IMR-90 (cell line): ENCODE data around the gene ARL14EP. TPM values are rescaled to one million over a fixed set of nuclear protein-coding genes. Genes with fewer than 3 reads are reported as not detected.
A peak's percentile ranks its signal among the peaks of the same experiment; 100 is the strongest.

Experiments used
- ATAC-seq: fragments of 200-7000 bp; cut with Tn5 transposase; 2 replicates; pipeline ENCODE4 v1.9.1; 2020; ENCODE audit warnings: low read depth, mild to moderate bottlenecking, moderate library complexity
- BruUV-seq: library from RNA; stranded (reverse); fragments of 400-500 nt; replicated peaks from 2 replicates; lab custom pipeline; 2021; lab: Mats Ljungman, UMichigan
- CTCF ChIA-PET: fragments of 300-600 bp; formaldehyde crosslinking; extraction: SDS; loops from one replicate; lab custom pipeline; 2021; ENCODE audit warnings: antibody characterized with exemption; lab: Yijun Ruan, JAX
- POLR2A ChIA-PET: fragments of 300-600 bp; sonication (Branson Sonifier 250); formaldehyde crosslinking; loops from one replicate; lab custom pipeline; 2022; ENCODE audit warnings: antibody characterized with exemption; ENCODE audit not compliant: unreplicated experiment; lab: Charles Lee
- DNase-seq: peaks from one replicate; pipeline ENCODE4 v3.0.0; 2013
- H2AFZ ChIP-seq: replicated peaks from 2 replicates; pipeline ENCODE3; 2013; ENCODE audit warnings: low read length, mild to moderate bottlenecking; ENCODE audit not compliant: poor library complexity
- H2AK5ac ChIP-seq: 2 replicates; pipeline ENCODE4 v1.6.1; 2013; ENCODE audit warnings: low read depth, low read length, inconsistent platforms
- H2AK9ac ChIP-seq: replicated peaks from 2 replicates; pipeline ENCODE3; 2013; ENCODE audit warnings: mild to moderate bottlenecking, low read depth, low read length, moderate library complexity; ENCODE audit not compliant: poor library complexity
- H2BK120ac ChIP-seq: 2 replicates; pipeline ENCODE4 v1.6.1; 2013; ENCODE audit warnings: low read depth, low read length, inconsistent platforms
- H2BK15ac ChIP-seq: 3 replicates; pipeline ENCODE4 v1.6.1; 2013; ENCODE audit warnings: low read depth, low read length, inconsistent platforms
- H2BK20ac ChIP-seq: 2 replicates; pipeline ENCODE4 v1.6.1; 2013; ENCODE audit warnings: low read depth, mild to moderate bottlenecking, inconsistent platforms, low read length, moderate library complexity
- H2BK5ac ChIP-seq: 2 replicates; pipeline ENCODE4 v1.6.1; 2013; ENCODE audit warnings: mild to moderate bottlenecking, low read depth, low read length, inconsistent platforms; ENCODE audit not compliant: poor library complexity, severe bottlenecking
- H3K14ac ChIP-seq: replicated peaks from 2 replicates; pipeline ENCODE4 v1.6.1; 2013; ENCODE audit warnings: low read depth, low read length, inconsistent platforms
- H3K18ac ChIP-seq: 2 replicates; pipeline ENCODE4 v1.6.1; 2013; ENCODE audit warnings: low read depth, low read length, control low read depth
- H3K23ac ChIP-seq: 2 replicates; pipeline ENCODE4 v1.6.1; 2013; ENCODE audit warnings: low read depth, low read length, inconsistent platforms
- H3K27ac ChIP-seq: 2 replicates; pipeline ENCODE4 v1.5.1; 2013; ENCODE audit warnings: mild to moderate bottlenecking, control low read depth, low read length; ENCODE audit not compliant: insufficient read depth
- H3K27me3 ChIP-seq: 2 replicates; pipeline ENCODE4 v1.6.1; 2013; ENCODE audit warnings: low read length; ENCODE audit not compliant: control insufficient read depth, insufficient read depth
- H3K36me3 ChIP-seq: 2 replicates; pipeline ENCODE4 v1.6.1; 2013; ENCODE audit warnings: low read length, mixed read lengths; ENCODE audit not compliant: control insufficient read depth, insufficient read depth
- H3K4ac ChIP-seq: 2 replicates; pipeline ENCODE4 v1.6.1; 2013; ENCODE audit warnings: low read depth, low read length, inconsistent platforms
- H3K4me1 ChIP-seq: 2 replicates; pipeline ENCODE4 v1.6.1; 2013; ENCODE audit warnings: low read length, mixed read lengths; ENCODE audit not compliant: control insufficient read depth, insufficient read depth
- H3K4me2 ChIP-seq: 2 replicates; pipeline ENCODE4 v1.6.1; 2013; ENCODE audit warnings: low read depth, mild to moderate bottlenecking, control low read depth, low read length, moderate library complexity
- H3K4me3 ChIP-seq: 2 replicates; pipeline ENCODE4 v1.5.1; 2013; ENCODE audit warnings: low read depth, mild to moderate bottlenecking, control low read depth, low read length, moderate library complexity; ENCODE audit not compliant: insufficient read depth
- H3K56ac ChIP-seq: 2 replicates; pipeline ENCODE4 v1.6.1; 2013; ENCODE audit warnings: low read length, inconsistent platforms; ENCODE audit not compliant: insufficient read depth; ENCODE audit errors: extremely low read depth
- H3K79me1 ChIP-seq, 2 experiments: 2 replicates each; pipeline ENCODE4 v1.6.1; 2013; ENCODE audit warnings: low read length in 2 of 2, inconsistent platforms in 1 of 2, low read depth in 1 of 2
- H3K9ac ChIP-seq: 2 replicates; pipeline ENCODE4 v1.6.1; 2013; ENCODE audit warnings: low read depth, low read length, control low read depth
- H3K9me1 ChIP-seq: 2 replicates; pipeline ENCODE4 v1.6.1; 2013; ENCODE audit warnings: low read length, inconsistent platforms; ENCODE audit not compliant: insufficient read depth
- H3K9me3 ChIP-seq: 2 replicates; pipeline ENCODE4 v1.6.1; 2013; ENCODE audit warnings: low read length; ENCODE audit not compliant: control insufficient read depth, insufficient read depth
- H4K20me1 ChIP-seq: 2 replicates; pipeline ENCODE4 v1.6.1; 2013; ENCODE audit warnings: low read length, inconsistent platforms; ENCODE audit not compliant: insufficient read depth
- H4K5ac ChIP-seq: 2 replicates; pipeline ENCODE4 v1.6.1; 2013; ENCODE audit warnings: mild to moderate bottlenecking, low read depth, low read length, control low read depth
- H4K8ac ChIP-seq, 2 experiments: 2 replicates each; pipeline ENCODE4 v1.6.1; 2013; ENCODE audit warnings: low read depth in 2 of 2, low read length in 2 of 2, control low read depth in 1 of 2, inconsistent platforms in 1 of 2
- H4K91ac ChIP-seq: 2 replicates; pipeline ENCODE4 v1.6.1; 2013; ENCODE audit warnings: low read depth, low read length, inconsistent platforms; ENCODE audit not compliant: insufficient read depth
- BHLHE40 ChIP-seq: fragments of 150-350 bp; IDR thresholded peaks from 2 replicates; pipeline ENCODE4 v1.6.1; 2016; ENCODE audit warnings: mild to moderate bottlenecking, low read depth, low read length
- CEBPB ChIP-seq: IDR thresholded peaks from 2 replicates; pipeline ENCODE4 v1.6.1; 2012; ENCODE audit warnings: low read depth, low read length, improper control_type of control experiment
- FOS ChIP-seq: fragments of 150-350 bp; IDR thresholded peaks from 2 replicates; pipeline ENCODE4 v1.6.1; 2016; ENCODE audit warnings: low read depth, low read length
- MAFK ChIP-seq: IDR thresholded peaks from 2 replicates; pipeline ENCODE4 v1.6.1; 2012; ENCODE audit warnings: low read depth, low read length, improper control_type of control experiment
- MAZ ChIP-seq: IDR thresholded peaks from 2 replicates; pipeline ENCODE4 v1.6.1; 2012; ENCODE audit warnings: low read depth, mild to moderate bottlenecking, low read length, improper control_type of control experiment, moderate library complexity, borderline replicate concordance
- MXI1 ChIP-seq: IDR thresholded peaks from 2 replicates; pipeline ENCODE4 v1.6.1; 2012; ENCODE audit warnings: low read depth, mild to moderate bottlenecking, low read length, moderate library complexity, borderline replicate concordance
- NFE2L2 ChIP-seq: fragments of 150-350 bp; IDR thresholded peaks from 2 replicates; pipeline ENCODE4 v1.6.1; 2016; ENCODE audit warnings: low read depth, mild to moderate bottlenecking, low read length
- POLR2A ChIP-seq: IDR thresholded peaks from 2 replicates; pipeline ENCODE4 v1.6.1; 2012; ENCODE audit warnings: mild to moderate bottlenecking, low read depth, low read length
- RAD21 ChIP-seq: IDR thresholded peaks from 2 replicates; pipeline ENCODE4 v1.6.1; 2012; ENCODE audit warnings: low read length, improper control_type of control experiment
- RCOR1 ChIP-seq: IDR thresholded peaks from 2 replicates; pipeline ENCODE4 v1.6.1; 2012; ENCODE audit warnings: mild to moderate bottlenecking, low read length, improper control_type of control experiment; ENCODE audit not compliant: insufficient replicate concordance
- RFX5 ChIP-seq: IDR thresholded peaks from 2 replicates; pipeline ENCODE4 v1.8.0; 2012; ENCODE audit warnings: low read depth, mild to moderate bottlenecking, low read length, moderate library complexity
- SMC3 ChIP-seq: fragments of 150-350 bp; IDR thresholded peaks from 2 replicates; pipeline ENCODE4 v1.6.1; 2016; ENCODE audit warnings: low read depth, mild to moderate bottlenecking, antibody characterized with exemption, low read length, moderate library complexity
- dilution Hi-C: fragments of 300-500 bp; cut with HindIII; formaldehyde crosslinking; loops from one replicate; pipeline ENCODE4 v1.14.3; 2018; ENCODE audit warnings: low sequenced_read_pairs; ENCODE audit not compliant: unreplicated experiment
- in situ Hi-C: fragments of 300-500 bp; cut with MboI; formaldehyde crosslinking; loops from 3 replicates; pipeline ENCODE4 v1.14.3; 2019; ENCODE audit warnings: low sequenced_read_pairs, inconsistent platforms, mixed read lengths
- intact Hi-C: fragments of 100-400 bp; cut with micrococcal nuclease; formaldehyde crosslinking; loops from 2 replicates; pipeline ENCODE4 v1.10.0; 2022
- polyA plus RNA-seq, 3 experiments: library from polyadenylated mRNA; depleted of rRNA; stranded (reverse); fragments of >200 nt; gene quantifications; 2 replicates each; pipeline ENCODE4 v1.2.3, GENCODE V29; 2012; ENCODE audit warnings: low replicate concordance in 1 of 3
- total RNA-seq: library from RNA; depleted of rRNA; stranded (reverse); fragments of >200 nt; gene quantifications from 2 replicates; pipeline ENCODE4 v1.2.3, GENCODE V29; 2012
- TF ChIP-seq, protein P1 (sequence below): conservative IDR thresholded peaks from 2 replicates; pipeline ENCODE4 v1.5.1; 2012; ENCODE audit warnings: mild to moderate bottlenecking, low read depth, low read length, improper control_type of control experiment
- TF ChIP-seq, protein P2 (sequence below): fragments of 150-350 bp; IDR thresholded peaks from 2 replicates; pipeline ENCODE4 v1.6.1; 2017; ENCODE audit warnings: mild to moderate bottlenecking, antibody characterized with exemption, low read length, low read depth

ARL14EP gene
- total and polyA plus RNA-seq, 2 of the 4 experiments (the other 2 are of a cell fraction), result 13.8 to 15.7 TPM

DNA sequence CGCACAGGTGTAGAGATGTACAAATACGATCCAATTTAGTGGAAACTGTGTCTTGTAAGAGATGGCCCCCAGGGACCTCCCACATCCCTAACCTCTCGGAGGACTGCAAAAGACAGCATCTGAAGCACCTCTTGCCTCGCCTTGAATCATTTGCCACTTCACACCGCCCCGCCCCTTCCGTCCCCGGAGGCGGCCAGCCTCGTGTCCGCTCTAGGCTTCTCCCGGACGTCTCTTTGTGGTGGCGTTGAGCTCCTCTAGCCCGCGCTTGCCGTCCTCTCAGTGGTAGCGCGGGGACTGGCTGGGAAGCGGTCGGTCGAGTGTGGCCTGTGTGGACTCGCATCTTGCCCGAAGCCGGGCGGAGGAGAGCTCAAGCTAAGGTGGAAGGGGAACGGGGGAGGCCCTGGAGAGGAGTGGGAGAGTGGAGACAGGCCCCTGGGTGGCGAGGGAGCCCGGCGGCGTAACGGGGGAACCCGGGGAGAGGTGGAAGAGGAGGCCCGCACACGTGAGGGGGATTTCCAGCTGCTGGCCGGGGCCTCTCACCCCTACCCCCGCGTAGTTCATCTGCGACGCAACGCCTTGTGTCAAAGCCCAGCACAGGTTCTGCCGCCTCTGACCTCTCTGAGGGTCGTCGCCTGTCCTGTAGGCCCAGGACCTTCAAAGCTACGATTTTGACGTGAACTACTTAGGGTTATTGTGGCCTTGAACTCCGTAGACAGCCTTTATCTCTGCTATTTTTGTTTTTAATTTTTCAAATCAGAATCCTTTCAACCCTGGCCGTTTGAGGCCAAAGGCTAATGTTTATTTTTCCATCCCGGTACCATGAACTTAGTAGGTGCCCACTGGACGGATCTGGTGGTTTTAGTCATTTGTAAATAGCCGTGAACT lies at the start of gene ARL14EP (continued):
- TF ChIP-seq RCOR1, result no peak
- no peak for TF ChIP-seq SMC3
- TF ChIP-seq MAZ, result peak; percentile 38; the same call in 1 of the 2 replicates
- peak; percentile 55; the same call in 1 of the 2 replicates for TF ChIP-seq MXI1
- peak; percentile 65; the same call in 1 of the 2 replicates for TF ChIP-seq BHLHE40
- TF ChIP-seq NFE2L2, result no peak

DNA sequence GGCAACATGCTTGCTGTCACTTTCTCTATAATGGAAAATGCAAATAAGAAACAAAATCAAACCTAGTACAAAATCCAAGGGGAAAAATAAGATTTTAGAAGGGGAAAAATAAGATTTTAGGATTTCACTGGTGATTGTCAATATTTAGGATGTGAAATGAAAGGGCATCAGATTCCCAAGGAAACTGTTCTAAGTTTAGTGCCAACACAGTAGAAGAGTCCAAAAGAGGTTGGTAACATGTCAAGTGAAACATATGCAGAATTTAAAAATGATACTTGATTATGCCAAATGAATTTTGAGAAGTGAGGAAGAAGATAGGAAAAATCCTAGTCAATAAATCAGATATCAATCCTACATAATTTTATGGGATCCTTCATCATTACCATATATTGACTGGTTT lies 45.7 kb upstream of the ARL14EP start:
- no peak overlapping the region for H4K5ac ChIP-seq
- H3K9me1 ChIP-seq, result no peaks in the 10 kb centered on the region
- no peak overlapping the region for H3K14ac ChIP-seq
- H3K18ac ChIP-seq, result no peak overlapping the region
- H4K20me1 ChIP-seq, result no peaks in the 10 kb centered on the region
- DNase-seq, result no peak
- ChIA-PET CTCF (no interaction called here), POLR2A (no interaction called here)
- BruUV-seq, result no TSS peak
- in situ Hi-C loops (no loop called here), intact Hi-C loops (no loop called here), dilution Hi-C loops (no loop called here)
- no peak overlapping the region for H3K4ac ChIP-seq
- no peak overlapping the region for H4K91ac ChIP-seq
- H3K56ac ChIP-seq, result no peak overlapping the region
- no peak overlapping the region for H3K27ac ChIP-seq
- H3K79me1 ChIP-seq, result no peaks in the 10 kb centered on the region
- no peak overlapping the region for H2AK5ac ChIP-seq
- H2AK9ac ChIP-seq, result no peak overlapping the region
- no peak overlapping the region for H2BK5ac ChIP-seq
- H2BK15ac ChIP-seq, result no peak overlapping the region
- H2AFZ ChIP-seq, result no peak overlapping the region
- no peaks in the 10 kb centered on the region for H3K4me1 ChIP-seq
- no peak overlapping the region for H2BK120ac ChIP-seq
- no peak overlapping the region for H2BK20ac ChIP-seq
- no peak overlapping the region for H3K4me3 ChIP-seq
- ATAC-seq, result no peak
- H3K4me2 ChIP-seq, result no peak overlapping the region
- H3K9ac ChIP-seq, result no peak overlapping the region
- no peaks in the 10 kb centered on the region for H3K36me3 ChIP-seq
- no peaks in the 10 kb centered on the region for H3K9me3 ChIP-seq
- no peaks in the 10 kb centered on the region for H3K27me3 ChIP-seq
- H4K8ac ChIP-seq, result no peak overlapping the region
- no peak overlapping the region for H3K23ac ChIP-seq
- TF ChIP-seq, protein P1, sequence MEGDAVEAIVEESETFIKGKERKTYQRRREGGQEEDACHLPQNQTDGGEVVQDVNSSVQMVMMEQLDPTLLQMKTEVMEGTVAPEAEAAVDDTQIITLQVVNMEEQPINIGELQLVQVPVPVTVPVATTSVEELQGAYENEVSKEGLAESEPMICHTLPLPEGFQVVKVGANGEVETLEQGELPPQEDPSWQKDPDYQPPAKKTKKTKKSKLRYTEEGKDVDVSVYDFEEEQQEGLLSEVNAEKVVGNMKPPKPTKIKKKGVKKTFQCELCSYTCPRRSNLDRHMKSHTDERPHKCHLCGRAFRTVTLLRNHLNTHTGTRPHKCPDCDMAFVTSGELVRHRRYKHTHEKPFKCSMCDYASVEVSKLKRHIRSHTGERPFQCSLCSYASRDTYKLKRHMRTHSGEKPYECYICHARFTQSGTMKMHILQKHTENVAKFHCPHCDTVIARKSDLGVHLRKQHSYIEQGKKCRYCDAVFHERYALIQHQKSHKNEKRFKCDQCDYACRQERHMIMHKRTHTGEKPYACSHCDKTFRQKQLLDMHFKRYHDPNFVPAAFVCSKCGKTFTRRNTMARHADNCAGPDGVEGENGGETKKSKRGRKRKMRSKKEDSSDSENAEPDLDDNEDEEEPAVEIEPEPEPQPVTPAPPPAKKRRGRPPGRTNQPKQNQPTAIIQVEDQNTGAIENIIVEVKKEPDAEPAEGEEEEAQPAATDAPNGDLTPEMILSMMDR, result no peak
- TF ChIP-seq POLR2A, result no peak
- no peak for TF ChIP-seq MAZ
- TF ChIP-seq BHLHE40, result no peak
- TF ChIP-seq, protein P2, sequence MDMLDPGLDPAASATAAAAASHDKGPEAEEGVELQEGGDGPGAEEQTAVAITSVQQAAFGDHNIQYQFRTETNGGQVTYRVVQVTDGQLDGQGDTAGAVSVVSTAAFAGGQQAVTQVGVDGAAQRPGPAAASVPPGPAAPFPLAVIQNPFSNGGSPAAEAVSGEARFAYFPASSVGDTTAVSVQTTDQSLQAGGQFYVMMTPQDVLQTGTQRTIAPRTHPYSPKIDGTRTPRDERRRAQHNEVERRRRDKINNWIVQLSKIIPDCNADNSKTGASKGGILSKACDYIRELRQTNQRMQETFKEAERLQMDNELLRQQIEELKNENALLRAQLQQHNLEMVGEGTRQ, result no peak
- no peak for TF ChIP-seq RAD21
- TF ChIP-seq CEBPB, result no peak
- no peak for TF ChIP-seq MAFK
- no peak for TF ChIP-seq RFX5
- no peak for TF ChIP-seq RCOR1
- TF ChIP-seq FOS, result no peak
- no peak for TF ChIP-seq NFE2L2
